ENCODE results near the gene POLR2H.

POLR2H gene

DNA sequence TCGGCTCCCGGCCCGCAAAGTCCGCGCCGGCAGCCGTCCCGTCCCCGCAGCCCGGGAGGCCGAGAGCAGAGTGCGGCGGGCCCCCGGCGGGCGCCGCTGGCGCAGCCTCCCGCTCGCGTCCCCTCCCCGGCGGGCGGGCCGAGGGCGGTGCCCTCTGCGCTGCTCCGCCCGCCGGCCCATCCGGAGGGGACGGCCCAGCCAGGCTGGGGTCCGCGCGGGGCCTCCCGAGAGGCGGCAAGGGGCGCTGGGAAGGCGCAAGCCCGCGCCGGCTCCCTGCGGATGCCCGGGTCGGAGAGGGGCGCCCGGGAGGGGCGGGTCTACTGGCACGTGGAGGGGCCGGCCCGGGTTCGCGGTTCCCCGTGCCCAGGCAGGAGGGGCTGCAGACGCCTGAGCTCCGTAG lies at the start of gene POLR2H, which contains the start of gene CLCN2:
POLR2H (plus strand) TSS at position 179 of the 400 bp plus-strand sequence. CDS start 1,783 bp downstream, outside the sequence.
CLCN2 (minus strand) TSS at position 74 of the 400 bp plus-strand sequence. CDS start 126 bp downstream, outside the sequence.
- peak; percentile 14 to 52 (median 17) for DNase-seq (ENCODE audit: low read depth in 3 of 3)

GRCh38 chr3:184314363-184314699 lies 47.2 kb upstream of the POLR2H start, which contains the start of gene EIF4G1:
EIF4G1 (plus strand) TSS chr3:184314606; CDS start chr3:184315797, 1,191 bp downstream.
- DNase-seq (ENCODE audit: low read depth in 3 of 3): peak; percentile 83 to 92 (median 88)

DNA sequence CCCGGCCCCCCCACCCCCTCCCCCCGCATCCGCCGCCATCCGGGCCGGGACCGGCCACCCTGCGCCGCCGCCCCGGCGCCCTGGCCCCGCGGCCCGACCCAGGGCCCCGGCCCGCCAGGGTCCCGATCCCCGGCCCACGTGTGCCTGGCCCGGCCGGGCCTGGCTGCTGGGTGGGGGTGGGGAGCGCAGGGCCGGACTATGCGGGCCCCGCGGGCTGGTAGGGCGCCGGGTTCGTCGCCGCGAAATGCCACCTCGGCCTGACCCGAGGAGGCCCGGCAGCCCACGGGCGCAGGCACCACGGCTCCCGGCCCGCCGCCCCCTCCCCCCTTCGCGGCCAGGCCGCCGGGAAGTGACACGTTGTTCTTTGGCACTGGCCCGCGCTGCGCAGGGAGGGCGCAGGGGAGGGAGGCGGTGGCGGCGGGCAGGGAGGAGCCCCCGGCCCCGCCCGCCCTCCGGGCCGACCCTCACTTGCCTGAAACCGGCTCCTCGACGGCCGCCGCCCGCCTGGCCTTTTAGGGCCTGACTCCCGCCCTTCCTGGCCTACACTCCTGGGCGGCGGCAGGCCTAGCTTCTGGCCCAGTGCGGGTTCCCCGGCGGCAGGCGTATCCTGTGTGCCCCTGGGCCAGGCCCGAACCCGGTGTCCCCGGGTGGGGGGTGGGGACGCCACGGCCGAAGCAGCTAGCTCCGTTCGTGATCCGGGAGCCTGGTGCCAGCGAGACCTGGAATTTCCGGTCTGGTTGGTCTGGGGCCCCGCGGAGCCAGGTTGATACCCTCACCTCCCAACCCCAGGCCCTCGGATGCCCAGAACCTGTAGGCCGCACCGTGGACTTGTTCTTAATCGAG lies 46.6 kb upstream of the POLR2H start:
- DNase-seq (ENCODE audit: low read depth in 3 of 3): peak in 1 of 3 experiments; percentile 57

- no peak for DNase-seq (ENCODE audit: low read depth in 3 of 3)
Observed at GRCh38 chr3:184315543-184315867, 46.0 kb upstream of the POLR2H start.

DNA sequence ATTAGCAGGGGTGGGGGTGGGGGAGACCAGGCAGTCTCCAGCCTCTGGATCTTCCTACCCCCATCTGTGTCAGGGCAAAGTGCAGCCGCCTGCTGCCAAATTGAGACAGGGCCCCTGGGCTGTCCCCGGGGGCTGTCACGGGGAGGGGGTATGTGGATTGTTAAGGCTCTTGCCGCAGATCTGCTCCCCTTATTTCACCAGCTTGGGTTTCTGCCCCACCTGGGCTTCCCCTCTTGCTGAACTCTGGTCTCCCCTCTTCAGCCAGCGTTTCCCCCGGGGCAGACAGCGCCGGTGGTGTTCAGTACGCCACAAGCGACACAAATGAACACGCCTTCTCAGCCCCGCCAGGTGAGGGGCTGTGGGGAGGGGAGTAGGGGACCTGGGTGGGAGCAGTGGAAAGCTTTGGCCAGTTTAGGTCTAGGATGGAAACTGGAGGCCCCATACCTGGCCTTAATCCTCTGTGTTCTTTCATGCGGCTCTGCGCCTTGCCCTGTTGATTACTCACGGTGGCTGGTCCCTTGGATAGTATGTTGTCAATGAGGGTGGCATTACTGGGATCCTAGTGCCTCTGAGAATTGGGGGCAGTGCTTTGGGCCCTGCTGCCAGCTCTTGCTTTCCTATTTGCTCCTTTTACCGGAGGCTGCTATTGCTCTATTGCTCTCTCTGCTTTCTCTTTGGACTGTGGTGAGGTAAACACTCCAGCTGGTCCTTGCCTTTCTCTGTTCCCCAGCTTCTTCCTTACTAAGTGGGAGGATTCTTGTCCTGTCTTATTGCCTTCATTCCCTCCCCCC lies 45.4 kb upstream of the POLR2H start:
- DNase-seq (ENCODE audit: low read depth in 3 of 3): no peak

- DNase-seq (ENCODE audit: low read depth in 3 of 3): no peak
Observed at GRCh38 chr3:184316792-184317191, 44.7 kb upstream of the POLR2H start.

- no peak for DNase-seq (ENCODE audit: low read depth in 3 of 3)
Observed at GRCh38 chr3:184317201-184317600, 44.3 kb upstream of the POLR2H start.

GRCh38 chr3:184320104-184320445 lies 41.4 kb upstream of the POLR2H start:
- peak in 1 of 3 experiments; percentile 59 for DNase-seq (ENCODE audit: low read depth in 3 of 3)

- no peak for DNase-seq (ENCODE audit: low read depth in 3 of 3)
Observed at GRCh38 chr3:184321666-184322065, 39.8 kb upstream of the POLR2H start.

DNA sequence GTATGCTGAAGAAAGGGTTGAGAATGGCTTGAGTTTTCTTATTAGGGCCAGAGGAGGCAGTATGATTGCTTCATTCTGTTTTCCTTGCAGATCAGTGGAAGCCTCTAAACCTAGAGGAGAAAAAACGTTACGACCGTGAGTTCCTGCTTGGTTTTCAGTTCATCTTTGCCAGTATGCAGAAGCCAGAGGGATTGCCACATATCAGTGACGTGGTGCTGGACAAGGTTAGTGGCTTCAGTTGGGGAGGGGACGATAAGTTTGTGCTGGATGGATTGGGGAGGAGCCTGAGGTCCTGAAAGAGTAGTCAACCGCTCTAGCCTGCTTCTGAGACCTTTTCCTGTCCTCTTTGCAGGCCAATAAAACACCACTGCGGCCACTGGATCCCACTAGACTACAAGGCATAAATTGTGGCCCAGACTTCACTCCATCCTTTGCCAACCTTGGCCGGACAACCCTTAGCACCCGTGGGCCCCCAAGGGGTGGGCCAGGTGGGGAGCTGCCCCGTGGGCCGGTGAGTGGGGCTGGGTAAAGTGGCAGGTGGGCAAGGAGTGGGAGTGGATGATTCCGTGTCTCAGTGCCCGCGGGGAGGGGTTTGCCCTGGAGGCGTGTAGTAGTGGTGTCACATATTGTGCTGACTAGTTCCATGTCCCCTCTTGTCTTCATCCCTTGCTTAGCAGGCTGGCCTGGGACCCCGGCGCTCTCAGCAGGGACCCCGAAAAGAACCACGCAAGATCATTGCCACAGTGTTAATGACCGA lies 38.6 kb upstream of the POLR2H start:
- DNase-seq (ENCODE audit: low read depth in 3 of 3): no peak

DNA sequence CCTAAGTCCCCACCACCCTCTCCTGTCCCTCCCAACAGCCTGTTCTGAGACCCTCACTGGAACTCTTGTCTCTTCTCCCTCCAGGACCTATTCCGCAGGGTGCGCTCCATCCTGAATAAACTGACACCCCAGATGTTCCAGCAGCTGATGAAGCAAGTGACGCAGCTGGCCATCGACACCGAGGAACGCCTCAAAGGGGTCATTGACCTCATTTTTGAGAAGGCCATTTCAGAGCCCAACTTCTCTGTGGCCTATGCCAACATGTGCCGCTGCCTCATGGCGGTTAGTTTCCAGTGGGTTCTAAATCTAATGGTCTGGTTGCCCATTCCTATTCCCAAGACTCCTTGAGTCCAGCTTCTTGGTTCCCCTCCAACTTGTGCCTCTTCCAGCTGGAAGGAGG lies 37.8 kb upstream of the POLR2H start:
- no peak for DNase-seq (ENCODE audit: low read depth in 3 of 3)

DNA sequence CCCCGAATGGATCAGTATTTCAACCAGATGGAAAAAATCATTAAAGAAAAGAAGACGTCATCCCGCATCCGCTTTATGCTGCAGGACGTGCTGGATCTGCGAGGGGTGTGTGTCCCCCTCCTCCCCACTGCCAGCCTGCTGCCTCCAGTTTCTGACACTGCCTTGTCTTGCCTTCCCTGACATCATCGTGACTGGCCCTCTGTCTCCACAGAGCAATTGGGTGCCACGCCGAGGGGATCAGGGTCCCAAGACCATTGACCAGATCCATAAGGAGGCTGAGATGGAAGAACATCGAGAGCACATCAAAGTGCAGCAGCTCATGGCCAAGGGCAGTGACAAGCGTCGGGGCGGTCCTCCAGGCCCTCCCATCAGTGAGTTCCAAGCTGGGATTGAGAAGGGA lies 36.2 kb upstream of the POLR2H start:
- DNase-seq (ENCODE audit: low read depth in 3 of 3): no peak

DNA sequence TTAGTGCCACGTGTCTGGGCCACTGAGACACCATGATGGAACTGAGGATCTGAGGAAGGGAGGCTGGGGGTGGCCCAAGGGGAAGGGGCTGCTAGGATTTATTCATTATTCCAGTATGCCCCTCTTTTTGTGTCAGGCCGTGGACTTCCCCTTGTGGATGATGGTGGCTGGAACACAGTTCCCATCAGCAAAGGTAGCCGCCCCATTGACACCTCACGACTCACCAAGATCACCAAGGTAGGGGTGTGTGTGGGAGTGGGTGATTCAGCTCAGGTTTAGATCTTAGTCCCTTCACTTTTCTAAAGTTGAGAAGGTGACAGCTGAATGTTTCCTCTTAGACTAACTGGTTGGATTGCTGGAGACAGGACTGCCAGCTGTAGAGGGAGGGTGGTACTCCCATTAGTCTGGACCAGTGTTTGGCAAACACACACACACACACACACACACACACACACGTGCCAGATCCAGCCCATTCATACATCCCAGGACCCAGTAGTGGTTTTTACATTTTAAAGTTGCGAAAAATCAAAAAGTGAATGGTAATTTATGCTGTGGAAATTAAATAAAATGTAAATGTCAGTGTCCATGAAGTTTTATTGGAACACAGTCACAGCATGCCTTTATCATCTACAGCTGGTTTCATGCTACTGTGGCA lies 35.7 kb upstream of the POLR2H start:
- DNase-seq (ENCODE audit: low read depth in 3 of 3): peak in 2 of 3 experiments; percentile 21 to 33

DNA sequence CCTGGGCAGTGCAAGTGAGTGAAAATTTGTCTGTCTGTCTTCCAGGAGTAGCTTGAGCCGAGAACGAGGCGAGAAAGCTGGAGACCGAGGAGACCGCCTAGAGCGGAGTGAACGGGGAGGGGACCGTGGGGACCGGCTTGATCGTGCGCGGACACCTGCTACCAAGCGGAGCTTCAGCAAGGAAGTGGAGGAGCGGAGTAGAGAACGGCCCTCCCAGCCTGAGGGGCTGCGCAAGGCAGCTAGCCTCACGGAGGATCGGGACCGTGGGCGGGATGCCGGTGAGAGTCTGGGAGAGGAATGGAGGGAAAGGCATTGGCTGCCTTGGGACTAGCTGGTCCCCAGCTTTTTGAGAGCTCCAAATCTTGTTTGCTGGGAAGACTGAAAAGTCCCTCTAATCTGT lies 34.3 kb upstream of the POLR2H start:
- DNase-seq (ENCODE audit: low read depth in 3 of 3): no peak

GRCh38 chr3:184328516-184328915 lies 33.0 kb upstream of the POLR2H start:
- DNase-seq (ENCODE audit: low read depth in 3 of 3): no peak

DNA sequence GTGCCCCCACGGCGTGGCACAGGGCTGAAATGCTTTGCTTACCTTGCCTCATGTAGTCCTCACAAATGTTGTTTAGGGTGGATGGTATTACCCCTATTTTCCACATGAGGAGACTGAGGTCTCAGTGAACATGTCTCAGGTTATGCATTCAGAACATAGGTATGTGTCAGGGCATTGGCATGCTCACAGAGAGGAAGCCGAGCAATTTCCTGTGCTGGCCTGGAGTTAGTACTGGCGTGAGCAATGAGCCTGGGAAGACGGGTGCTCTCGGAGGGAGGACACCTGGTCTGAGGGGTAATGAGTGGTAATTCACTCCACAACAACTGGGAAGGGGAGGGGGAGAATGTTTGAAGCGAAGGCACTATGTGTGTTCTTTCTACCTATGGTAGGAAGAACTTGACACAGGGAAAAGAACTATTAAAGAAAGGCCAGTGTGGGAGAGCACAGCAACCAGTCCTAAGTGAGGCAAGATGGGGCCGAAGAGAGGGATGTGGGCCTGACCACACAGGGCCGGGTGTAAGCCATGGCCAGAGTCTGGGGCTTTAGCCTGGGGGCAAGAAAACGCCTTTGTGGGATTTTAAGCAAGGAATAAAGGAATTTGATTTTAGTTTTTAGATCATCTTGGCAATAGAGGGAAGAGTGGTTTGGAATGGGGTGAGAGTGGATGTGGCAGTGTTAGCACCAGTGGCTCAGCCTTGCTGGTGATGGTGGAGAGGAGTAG lies 29.0 kb upstream of the POLR2H start:
- no peak for DNase-seq (ENCODE audit: low read depth in 3 of 3)

- no peak for DNase-seq (ENCODE audit: low read depth in 3 of 3)
Observed at GRCh38 chr3:184333190-184333589, 28.3 kb upstream of the POLR2H start.

DNA sequence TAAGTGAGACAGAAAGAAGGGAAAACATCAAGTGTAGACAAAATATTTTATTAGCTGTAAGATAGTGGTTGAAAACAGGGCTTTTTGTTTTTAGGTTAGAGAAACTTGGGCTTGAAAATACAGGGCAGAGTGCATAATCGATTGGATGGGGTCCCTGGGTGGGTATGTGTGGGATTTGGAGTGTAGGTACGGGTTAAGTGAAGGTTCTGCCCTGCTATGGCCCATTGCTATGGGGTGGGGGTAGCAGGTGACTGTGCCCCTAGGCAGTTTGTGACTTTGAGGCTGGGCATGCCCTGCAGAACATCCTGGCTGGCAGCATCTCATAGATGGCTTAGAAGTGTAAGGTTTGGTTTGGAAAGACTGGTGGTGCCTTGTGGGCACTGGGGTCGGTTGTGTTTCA lies 27.8 kb upstream of the POLR2H start:
- no peak for DNase-seq (ENCODE audit: low read depth in 3 of 3)

DNA sequence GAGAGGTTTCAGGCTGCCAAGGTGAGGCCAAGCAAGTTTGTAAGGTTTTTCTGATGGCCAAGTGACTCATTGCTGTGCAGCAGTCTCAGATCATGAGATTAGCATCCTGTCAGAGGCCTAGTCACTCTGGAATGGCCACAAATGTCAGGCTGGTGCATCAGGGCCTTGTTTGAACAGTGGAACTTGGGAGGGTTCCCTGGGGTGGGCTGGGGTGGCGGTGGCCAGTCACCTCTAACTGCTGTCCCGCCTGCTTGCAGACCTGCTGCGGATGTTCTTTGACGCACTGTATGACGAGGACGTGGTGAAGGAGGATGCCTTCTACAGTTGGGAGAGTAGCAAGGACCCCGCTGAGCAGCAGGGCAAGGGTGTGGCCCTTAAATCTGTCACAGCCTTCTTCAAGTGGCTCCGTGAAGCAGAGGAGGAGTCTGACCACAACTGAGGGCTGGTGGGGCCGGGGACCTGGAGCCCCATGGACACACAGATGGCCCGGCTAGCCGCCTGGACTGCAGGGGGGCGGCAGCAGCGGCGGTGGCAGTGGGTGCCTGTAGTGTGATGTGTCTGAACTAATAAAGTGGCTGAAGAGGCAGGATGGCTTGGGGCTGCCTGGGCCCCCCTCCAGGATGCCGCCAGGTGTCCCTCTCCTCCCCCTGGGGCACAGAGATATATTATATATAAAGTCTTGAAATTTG lies 26.9 kb upstream of the POLR2H start:
- DNase-seq (ENCODE audit: low read depth in 3 of 3): peak in 1 of 3 experiments; percentile 34

DNA sequence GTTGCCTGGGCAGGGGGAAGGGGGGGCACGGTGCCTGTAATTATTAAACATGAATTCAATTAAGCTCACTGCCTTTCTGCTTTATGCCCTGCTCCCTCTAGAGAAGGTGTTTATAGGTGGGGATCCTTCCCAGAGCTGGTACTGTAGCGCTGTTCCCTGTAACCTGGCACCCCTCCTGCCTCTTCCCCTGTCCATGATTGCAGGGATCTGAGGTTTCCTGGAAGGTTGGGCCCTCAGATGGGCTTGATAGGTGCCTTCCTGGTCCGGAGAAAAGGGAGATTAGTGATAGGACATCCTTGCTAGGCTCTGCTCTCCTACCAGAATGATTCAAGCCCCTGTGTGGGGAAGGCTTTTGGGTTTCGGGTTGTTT lies 26.2 kb upstream of the POLR2H start:
- DNase-seq (ENCODE audit: low read depth in 3 of 3): no peak
